Peyer's patch (tissue), 4 donors: ENCODE data around the gene ZNFX1. TPM values are rescaled to one million over a fixed set of nuclear protein-coding genes. Genes with fewer than 3 reads are reported as not detected.

ENCODE experiments used
- DNase-seq, 3 donors: peaks; one replicate each; pipeline ENCODE4 v3.0.0-alpha.2; 2017 to 2019
- H3K27ac ChIP-seq, 4 donors: fragments of 200-600 bp; sonication (generic); one replicate each; pipeline ENCODE4 v1.5.1; 2016 to 2019
- H3K27me3 ChIP-seq, 2 donors: fragments of 200-600 bp; sonication (generic); one replicate each; pipeline ENCODE4 v1.5.1; 2019
- H3K36me3 ChIP-seq, 3 donors: fragments of 200-600 bp; sonication (generic); one replicate each; pipeline ENCODE4 v1.5.1; 2016 to 2019
- H3K4me1 ChIP-seq, 4 donors: fragments of 200-600 bp; sonication (generic); one replicate each; pipeline ENCODE4 v1.5.1; 2016 to 2019
- H3K4me3 ChIP-seq, 4 donors: fragments of 200-600 bp; sonication (generic); 1 replicate in 3 of 4; 2 replicates in 1 of 4; pipeline ENCODE4 v1.5.1; 2016 to 2019; ENCODE audit warnings: mild to moderate bottlenecking in 1 of 4
- H3K9me3 ChIP-seq, 4 donors: fragments of 200-600 bp; sonication (generic); one replicate each; pipeline ENCODE4 v1.5.1; 2016 to 2019; ENCODE audit warnings: mild to moderate bottlenecking in 1 of 4
- CTCF ChIP-seq, 6 experiments: fragments of 450-650 bp in 4 of 6; fragments of 200-600 bp in 2 of 6; sonication (generic) in 1 of 6; IDR thresholded peaks; one replicate each; pipeline ENCODE4 v1.5.1; 2017 to 2019; ENCODE audit warnings: antibody characterized with exemption in 6 of 6, mild to moderate bottlenecking in 3 of 6, moderate library complexity in 1 of 6
- POLR2A ChIP-seq, 2 donors: fragments of 450-650 bp; IDR thresholded peaks; one replicate each; pipeline ENCODE4 v1.5.1; 2017; ENCODE audit warnings: antibody characterized with exemption in 2 of 2, mild to moderate bottlenecking in 2 of 2, moderate library complexity in 2 of 2
- total RNA-seq, 4 donors: library from RNA; depleted of rRNA; stranded (reverse); fragments of >200 nt; gene quantifications; one replicate each; pipeline ENCODE4 v1.1.0, GENCODE V29; 2016

ZNFX1 gene
- total RNA-seq, 4 donors from 2014 or later = 33.4 to 40.3 (median 36.4) TPM

GRCh38 chr20:49237531-49237930 is 40.3 kb downstream of the ZNFX1 start:
- peak overlapping the region in 3 of 4 donors; percentile 48 to 63 (median 56) for H3K27ac ChIP-seq

GRCh38 chr20:49236301-49236700 is 41.6 kb downstream of the ZNFX1 start:
- Histone ChIP-seq H3K36me3 (peaks cover 0 to 87% (median 4%) of the 10 kb centered on the region in 3 donors), H3K9me3 (no peaks in the 10 kb centered on the region), H3K27ac (no peak overlapping the region), H3K4me1 (no peaks in the 10 kb centered on the region), H3K4me3 (no peak overlapping the region), H3K27me3 (no peaks in the 10 kb centered on the region)
- TF ChIP-seq POLR2A (IDR thresholded peaks at IDR 0.05) = no peak
- no peak for TF ChIP-seq CTCF (IDR thresholded peaks at IDR 0.05)
- no peak for DNase-seq

More at GRCh38 chr20:49237531-49237930, 40.3 kb downstream of the ZNFX1 start:
- H3K36me3 ChIP-seq = peaks cover 0 to 88% (median 0%) of the 10 kb centered on the region in 3 donors
- H3K4me1 ChIP-seq = no peaks in the 10 kb centered on the region
- no peak for TF ChIP-seq POLR2A (IDR thresholded peaks at IDR 0.05)
- no peak for TF ChIP-seq CTCF (IDR thresholded peaks at IDR 0.05)
- no peaks in the 10 kb centered on the region for H3K27me3 ChIP-seq
- H3K9me3 ChIP-seq = no peaks in the 10 kb centered on the region
- no peak overlapping the region for H3K4me3 ChIP-seq
- peak in 2 of 3 donors; percentile 70 to 81 for DNase-seq

GRCh38 chr20:49234831-49235230 is 43.0 kb downstream of the ZNFX1 start:
- Histone ChIP-seq H3K4me1 (peaks cover 0 to 14% (median 4%) of the 10 kb centered on the region in 4 donors), H3K36me3 (peaks cover 0 to 87% (median 4%) of the 10 kb centered on the region in 3 donors)

GRCh38 chr20:49233226-49233625 is 44.6 kb downstream of the ZNFX1 start:
- Histone ChIP-seq H3K27ac (no peak overlapping the region), H3K9me3 (no peaks in the 10 kb centered on the region), H3K4me1 (peaks cover 0 to 17% (median 4%) of the 10 kb centered on the region in 4 donors), H3K27me3 (no peaks in the 10 kb centered on the region), H3K4me3 (no peak overlapping the region), H3K36me3 (peaks cover 0 to 84% (median 4%) of the 10 kb centered on the region in 3 donors)
- no peak for TF ChIP-seq POLR2A (IDR thresholded peaks at IDR 0.05)
- TF ChIP-seq CTCF (IDR thresholded peaks at IDR 0.05) = no peak
- no peak for DNase-seq

More at GRCh38 chr20:49234831-49235230, 43.0 kb downstream of the ZNFX1 start:
- H3K27ac ChIP-seq = no peak overlapping the region
- H3K9me3 ChIP-seq = no peaks in the 10 kb centered on the region
- TF ChIP-seq POLR2A (IDR thresholded peaks at IDR 0.05) = no peak
- no peak for TF ChIP-seq CTCF (IDR thresholded peaks at IDR 0.05)
- no peak for DNase-seq
- H3K27me3 ChIP-seq = no peaks in the 10 kb centered on the region
- H3K4me3 ChIP-seq = no peak overlapping the region

GRCh38 chr20:49231471-49231870 is 46.4 kb downstream of the ZNFX1 start:
- no peaks in the 10 kb centered on the region for H3K27me3 ChIP-seq
- H3K36me3 ChIP-seq = peaks cover 0 to 88% (median 4%) of the 10 kb centered on the region in 3 donors
- no peak for DNase-seq
- peaks cover 0 to 17% (median 4%) of the 10 kb centered on the region in 4 donors for H3K4me1 ChIP-seq
- no peak overlapping the region for H3K4me3 ChIP-seq
- TF ChIP-seq CTCF (IDR thresholded peaks at IDR 0.05) (no peak), POLR2A (IDR thresholded peaks at IDR 0.05) (no peak)
- H3K9me3 ChIP-seq = no peaks in the 10 kb centered on the region
- no peak overlapping the region for H3K27ac ChIP-seq
